ENCODE measurements around the gene CT47C1. TPM values are rescaled to one million over a fixed set of nuclear protein-coding genes. Genes with fewer than 3 reads are reported as not detected.

CT47C1 gene
- total and polyA plus RNA-seq, 2 of the 8 experiments (the other 6 are each of a cell fraction or from before 2014, with no cell fraction given): not detected

- no peaks in the 10 kb centered on the region for H3K4me1 ChIP-seq (replicated peaks in 1 of 4; ENCODE audit: control insufficient read depth in 3 of 4, insufficient read depth in 4 of 4, low read length in 3 of 4)
- peaks cover 3 to 7% of the 10 kb centered on the region in 2 experiments; a peak in 1 of 4 replicates for H3K9me3 ChIP-seq (ENCODE audit: insufficient read depth in 2 of 2, low read depth in 1 of 2, low read length in 1 of 2)
- no peaks in the 10 kb centered on the region for H3K79me2 ChIP-seq (ENCODE audit: control insufficient read depth in 1 of 2, insufficient read depth in 2 of 2, low read length in 2 of 2)
- H3K23ac ChIP-seq (ENCODE audit: insufficient read length): no peak overlapping the region
- no peak overlapping the region for H3K14ac ChIP-seq (ENCODE audit: insufficient read length)
- no peak overlapping the region for H3K4me2 ChIP-seq (ENCODE audit: insufficient read depth in 1 of 2, low read depth in 2 of 2, low read length in 2 of 2)
- no peak overlapping the region for H3K18ac ChIP-seq (ENCODE audit: extremely low read depth, low read length)
- no peaks in the 10 kb centered on the region for H3K27me3 ChIP-seq (replicated peaks in 1 of 4; ENCODE audit: control insufficient read depth in 3 of 4, extremely low read depth in 1 of 4, insufficient read depth in 3 of 4, low read length in 3 of 4)
- H4K5ac ChIP-seq (ENCODE audit: insufficient read length, low read depth, low read length): no peak overlapping the region
- no peaks in the 10 kb centered on the region for H3K23me2 ChIP-seq (ENCODE audit: low read depth, low read length)
- H3K4ac ChIP-seq (replicated peaks; ENCODE audit: insufficient read length, low read depth, low read length): no peak overlapping the region
- no peak overlapping the region for H2AK5ac ChIP-seq (ENCODE audit: low read depth, low read length)
- no peak overlapping the region for H3K56ac ChIP-seq (replicated peaks; ENCODE audit: insufficient read length, low read depth, low read length)
- FAIRE-seq (no peak), DNase-seq (ENCODE audit: low read depth in 1 of 2, low spot score in 2 of 2) (no peak)
- no peak overlapping the region for H2BK20ac ChIP-seq (ENCODE audit: low read length)
- ChIA-PET POLR2A (ENCODE audit: partially characterized antibody) (no interaction called here), CTCF (ENCODE audit: partially characterized antibody) (interaction anchor here (0.8 to 1.1 kb wide), 2 partner anchors 9 to 188 kb away, joined by 3 to 4 read pairs; no protein-coding TSS in a partner anchor)
- no peaks in the 10 kb centered on the region for H4K20me1 ChIP-seq (replicated peaks in 1 of 2; ENCODE audit: control insufficient read depth in 1 of 2, insufficient read depth in 2 of 2, low read length in 2 of 2)
- H3K4me3 ChIP-seq (ENCODE audit: extremely low read depth in 1 of 4, insufficient read depth in 2 of 4, low read depth in 3 of 4, low read length in 4 of 4): no peak overlapping the region
- H4K8ac ChIP-seq (ENCODE audit: extremely low read depth, insufficient read depth, low read length): no peak overlapping the region
- no peak overlapping the region for H2BK15ac ChIP-seq (ENCODE audit: low read length)
- no peak overlapping the region for H2BK12ac ChIP-seq (ENCODE audit: low read depth, low read length)
- no peak overlapping the region for H2BK5ac ChIP-seq (ENCODE audit: low read depth, low read length)
- H2AFZ ChIP-seq (ENCODE audit: low read length): no peak overlapping the region
- WGBS, 2 experiments (ENCODE audit: extremely low coverage in 1 of 2, insufficient coverage in 1 of 2, insufficient read length in 1 of 2, insufficient replicate concordance in 2 of 2, low coverage in 1 of 2, low lambda C conversion rate in 2 of 2, missing lambda C conversion rate in 1 of 2): 91% methylated on average over 4 of the region's 4 CpGs; no CpG with 5 or more reads in 1 of the 2 experiments
- H3K36me3 ChIP-seq (ENCODE audit: control insufficient read depth in 2 of 4, insufficient read depth in 4 of 4, low read length in 3 of 4): no peaks in the 10 kb centered on the region
- H3K79me1 ChIP-seq (ENCODE audit: low read depth, low read length): no peaks in the 10 kb centered on the region
- H2BK120ac ChIP-seq (replicated peaks; ENCODE audit: low read depth, low read length): no peak overlapping the region
- TF ChIP-seq SIN3A (conservative IDR thresholded peaks at IDR 0.05 in 1 of 2, IDR thresholded peaks at IDR 0.05 in 1 of 2; ENCODE audit: low read depth in 1 of 2, low read length in 2 of 2) (no peak), FOSL1 (IDR thresholded peaks at IDR 0.05; ENCODE audit: insufficient read depth, low read depth, low read length) (no peak)
- TF ChIP-seq, protein P1, sequence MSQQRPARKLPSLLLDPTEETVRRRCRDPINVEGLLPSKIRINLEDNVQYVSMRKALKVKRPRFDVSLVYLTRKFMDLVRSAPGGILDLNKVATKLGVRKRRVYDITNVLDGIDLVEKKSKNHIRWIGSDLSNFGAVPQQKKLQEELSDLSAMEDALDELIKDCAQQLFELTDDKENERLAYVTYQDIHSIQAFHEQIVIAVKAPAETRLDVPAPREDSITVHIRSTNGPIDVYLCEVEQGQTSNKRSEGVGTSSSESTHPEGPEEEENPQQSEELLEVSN (IDR thresholded peaks at IDR 0.05): no peak
- H4K91ac ChIP-seq (replicated peaks; ENCODE audit: insufficient read length, low read length): no peak overlapping the region
- H3K9ac ChIP-seq (replicated peaks in 1 of 4; ENCODE audit: extremely low read depth in 1 of 4, low read depth in 3 of 4, low read length in 3 of 4): no peak overlapping the region
- no peak overlapping the region for H3K27ac ChIP-seq (ENCODE audit: low read depth, low read length)
These were observed 36.4 kb upstream of the CT47C1 start for GRCh38 chrX:119036107-119037029.
